SH-SY5Y (cell line): ENCODE measurements around the gene BABAM2.

Experiments
- GATA2 ChIP-seq: IDR thresholded peaks from 2 replicates; pipeline ENCODE4 v1.6.1; 2011; ENCODE audit warnings: mild to moderate bottlenecking, low read depth, low read length
- GATA3 ChIP-seq: IDR thresholded peaks from 2 replicates; pipeline ENCODE4 v1.6.1; 2011; ENCODE audit warnings: low read depth, mild to moderate bottlenecking, low read length, moderate library complexity

BABAM2 gene

GRCh38 chr2:28068088-28068487, 177.6 kb downstream of the BABAM2 start:
- no peak for TF ChIP-seq GATA2
- no peak for TF ChIP-seq GATA3

DNA sequence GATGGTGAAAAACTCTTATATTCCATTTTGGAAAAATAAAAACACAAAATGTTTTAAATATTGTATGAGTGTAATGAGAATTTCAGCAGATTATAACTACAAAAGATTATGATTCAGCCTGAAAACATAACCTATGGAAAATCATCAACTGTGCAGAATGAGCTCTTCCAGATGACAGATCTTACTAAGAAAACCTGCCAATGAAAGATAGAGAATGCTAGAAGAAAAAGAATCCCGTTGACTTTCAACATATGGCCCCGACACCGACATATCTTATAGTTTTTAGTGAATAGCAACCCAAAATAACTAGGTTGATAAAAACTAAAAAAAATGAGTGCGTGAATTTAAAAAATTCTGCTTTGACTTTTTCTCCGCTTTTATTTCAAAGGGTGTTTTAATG, 178.0 kb downstream of the BABAM2 start:
- TF ChIP-seq GATA3 = no peak
- TF ChIP-seq GATA2 = no peak

- no peak for TF ChIP-seq GATA2
- TF ChIP-seq GATA3 = no peak
Observed at GRCh38 chr2:28071221-28071620, 180.7 kb downstream of the BABAM2 start.

DNA sequence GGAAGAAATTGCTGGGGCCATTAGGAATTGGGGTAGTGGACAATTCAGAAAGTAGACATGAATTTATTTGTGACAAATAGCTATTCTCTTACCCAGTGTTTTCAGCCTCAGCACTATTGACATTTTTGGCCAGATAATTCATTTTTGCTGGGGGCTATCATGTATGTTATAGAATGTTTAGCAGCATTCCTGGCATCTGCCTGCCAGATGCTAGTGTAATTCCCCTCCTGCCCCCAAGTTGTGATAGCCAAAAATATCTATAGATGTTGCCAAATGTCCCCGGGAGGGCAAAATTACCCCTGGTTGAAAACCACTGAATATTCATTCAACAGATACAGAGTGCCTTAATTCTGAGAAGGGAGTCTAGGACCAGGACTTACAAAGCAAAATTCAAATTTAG, 183.6 kb downstream of the BABAM2 start:
- TF ChIP-seq GATA3 (no peak), GATA2 (no peak)

GRCh38 chr2:28080911-28081310, 190.4 kb downstream of the BABAM2 start:
- TF ChIP-seq GATA3 (no peak), GATA2 (no peak)

DNA sequence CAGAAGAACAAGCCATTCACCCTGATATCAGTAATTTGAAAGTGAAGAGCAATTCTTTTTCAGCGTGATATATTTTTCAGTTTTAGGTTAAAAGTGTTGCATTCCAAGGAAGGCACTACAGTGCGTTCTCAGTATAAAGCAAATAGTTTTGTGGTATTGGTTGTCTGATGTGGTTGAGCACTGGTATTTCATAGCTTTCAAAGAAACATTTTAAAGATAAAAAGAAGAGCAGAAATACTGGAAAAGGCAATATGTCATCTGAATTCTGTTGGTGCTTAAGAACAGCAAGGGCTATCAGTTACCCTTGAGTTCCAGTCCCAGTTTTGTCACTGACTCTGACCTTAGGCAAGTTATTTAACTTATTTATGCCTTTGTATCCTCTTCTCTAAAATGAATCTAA, 191.6 kb downstream of the BABAM2 start:
- TF ChIP-seq GATA3 (no peak), GATA2 (no peak)

GRCh38 chr2:28083476-28083875, 192.9 kb downstream of the BABAM2 start:
- no peak for TF ChIP-seq GATA2
- TF ChIP-seq GATA3 = no peak

GRCh38 chr2:28084564-28084963, 194.0 kb downstream of the BABAM2 start:
- TF ChIP-seq GATA2 (no peak), GATA3 (no peak)

GRCh38 chr2:28085201-28085600, 194.7 kb downstream of the BABAM2 start:
- TF ChIP-seq GATA3 = no peak
- TF ChIP-seq GATA2 = no peak

- TF ChIP-seq GATA3 (no peak), GATA2 (no peak)
Observed at GRCh38 chr2:28086611-28087010, 196.1 kb downstream of the BABAM2 start.

DNA sequence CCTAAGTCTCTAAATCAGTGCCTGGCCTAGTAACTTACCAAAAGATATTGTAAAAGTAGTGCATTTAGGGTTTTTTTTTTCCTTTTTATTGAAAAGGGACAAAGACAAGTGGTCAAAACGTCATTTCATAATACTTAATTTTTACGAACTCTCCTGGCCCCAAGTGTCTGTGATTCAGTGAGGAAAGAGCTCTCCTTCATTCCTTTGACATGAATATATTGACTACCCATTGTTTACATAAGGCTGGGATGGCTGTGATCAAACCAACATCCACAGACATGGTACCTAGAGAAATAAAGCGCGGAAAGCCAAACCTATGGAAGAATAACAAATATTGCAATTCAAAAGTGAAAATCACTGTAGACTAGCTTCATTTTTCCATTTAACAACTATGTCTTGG, 198.4 kb downstream of the BABAM2 start:
- no peak for TF ChIP-seq GATA2
- no peak for TF ChIP-seq GATA3

DNA sequence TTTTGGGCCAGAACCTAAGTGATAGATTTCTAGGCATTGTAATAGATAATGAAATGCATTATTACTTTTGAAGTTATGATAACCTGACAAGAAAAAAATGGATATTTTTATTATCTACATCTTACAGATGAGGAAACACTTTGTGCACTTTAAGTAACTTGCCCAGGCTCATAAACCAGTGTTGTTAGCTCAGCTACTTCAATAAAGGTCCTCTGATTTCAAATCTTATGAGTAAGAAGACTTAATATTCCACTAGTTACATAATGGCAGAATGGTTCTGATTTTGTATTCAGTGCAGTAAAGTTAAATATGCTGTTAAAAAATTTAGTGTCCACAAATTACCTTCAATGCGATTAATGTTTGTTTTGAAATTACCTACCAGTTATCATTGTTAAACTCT, 199.0 kb downstream of the BABAM2 start:
- TF ChIP-seq GATA2 = no peak
- TF ChIP-seq GATA3 = no peak

- TF ChIP-seq GATA3 = no peak
- no peak for TF ChIP-seq GATA2
Observed at GRCh38 chr2:28093308-28093707, 202.8 kb downstream of the BABAM2 start.

DNA sequence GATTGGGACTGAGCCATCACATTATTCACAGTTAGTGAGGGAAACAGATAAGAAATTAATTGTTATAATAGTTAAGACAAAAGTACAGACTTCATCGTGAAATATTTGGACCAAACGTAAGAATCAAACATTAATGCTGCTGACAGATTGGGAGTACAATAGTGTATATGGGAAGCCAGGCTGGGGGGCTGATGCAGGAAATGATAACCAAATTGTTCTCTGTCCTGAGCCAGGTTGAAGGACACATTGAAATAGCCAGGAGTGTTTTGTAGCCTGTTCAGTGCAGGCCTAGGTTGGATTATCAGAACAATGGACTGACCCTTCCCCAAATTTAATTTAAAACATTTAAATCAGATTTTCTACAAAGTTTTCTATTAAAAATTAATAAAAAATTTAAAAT, 203.2 kb downstream of the BABAM2 start:
- TF ChIP-seq GATA3 (no peak), GATA2 (peak; percentile 57)

DNA sequence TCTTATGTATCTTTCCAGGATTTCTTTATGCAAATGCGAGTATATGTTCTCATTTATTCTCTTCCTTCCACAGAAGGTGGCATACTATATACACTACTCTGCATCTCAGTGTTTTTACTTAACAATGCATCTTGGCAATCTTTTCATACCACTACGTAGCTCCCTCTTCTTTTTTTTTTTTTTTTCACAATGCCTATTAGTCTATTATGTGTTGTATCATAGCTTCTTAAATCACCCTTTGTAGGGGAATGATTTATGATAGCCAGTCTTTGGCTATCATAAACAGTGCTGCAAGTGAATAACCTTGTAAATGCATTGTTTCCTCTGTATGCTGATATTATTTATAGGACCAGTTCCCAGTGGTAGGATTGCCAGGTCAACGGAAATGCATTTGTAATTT, 204.2 kb downstream of the BABAM2 start:
- TF ChIP-seq GATA2 (no peak), GATA3 (no peak)

DNA sequence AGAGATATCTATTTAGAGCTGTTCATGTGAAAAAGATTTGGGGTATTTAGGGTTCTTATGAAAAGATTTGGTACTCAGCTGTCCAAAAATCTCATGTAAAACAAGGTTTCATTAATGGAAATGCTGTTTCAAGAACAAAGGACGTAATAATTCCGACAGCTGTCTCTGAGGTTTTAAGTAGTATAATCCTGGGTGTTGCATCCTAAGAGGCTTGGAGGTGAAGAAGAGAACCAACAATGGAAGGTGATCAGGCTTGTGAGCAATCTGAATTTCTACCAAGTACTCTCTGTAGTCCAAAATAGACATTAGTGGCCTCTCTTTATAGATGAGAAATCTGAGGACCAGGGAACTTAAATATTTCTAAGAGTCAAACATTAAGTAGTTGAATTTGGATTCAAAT, 205.1 kb downstream of the BABAM2 start:
- TF ChIP-seq GATA3 (no peak), GATA2 (no peak)
